GM18858 (cell line): ENCODE measurements around the gene RNF17.

Experiments
- ATAC-seq: cut with Tn5 transposase; IDR thresholded peaks from one replicate; pipeline ENCODE4 v1.9.1; 2021; ENCODE audit not compliant: unreplicated experiment

Gene RNF17

GRCh38 chr13:24894972-24895300 lies 131.0 kb downstream of the RNF17 start:
- ATAC-seq: no peak

GRCh38 chr13:24896061-24896460 lies 132.1 kb downstream of the RNF17 start:
- ATAC-seq: no peak

GRCh38 chr13:24897293-24897692 lies 133.3 kb downstream of the RNF17 start:
- ATAC-seq: no peak

GRCh38 chr13:24899601-24900000 lies 135.6 kb downstream of the RNF17 start:
- ATAC-seq: no peak

- ATAC-seq: peak; percentile 80
These were observed 136.5 kb downstream of the RNF17 start for GRCh38 chr13:24900507-24900906.

GRCh38 chr13:24905242-24905641 lies 141.3 kb downstream of the RNF17 start:
- ATAC-seq: no peak

- no peak for ATAC-seq
These were observed 142.3 kb downstream of the RNF17 start for GRCh38 chr13:24906268-24906667.

GRCh38 chr13:24910502-24911132 lies 146.6 kb downstream of the RNF17 start:
- ATAC-seq: no peak

- no peak for ATAC-seq
These were observed 147.4 kb downstream of the RNF17 start for GRCh38 chr13:24911133-24911908.

GRCh38 chr13:24916464-24916863 lies 152.5 kb downstream of the RNF17 start:
- no peak for ATAC-seq

- no peak for ATAC-seq
These were observed 157.0 kb downstream of the RNF17 start for GRCh38 chr13:24921003-24921402.

- no peak for ATAC-seq
These were observed 157.9 kb downstream of the RNF17 start for GRCh38 chr13:24921881-24922280.

GRCh38 chr13:24922387-24922744 lies 158.4 kb downstream of the RNF17 start:
- ATAC-seq: peak; percentile 11

- peak; percentile 81 for ATAC-seq
These were observed 159.0 kb downstream of the RNF17 start for GRCh38 chr13:24922745-24923591.

GRCh38 chr13:24925318-24926231 lies 161.6 kb downstream of the RNF17 start:
- ATAC-seq: no peak

- no peak for ATAC-seq
These were observed 163.9 kb downstream of the RNF17 start for GRCh38 chr13:24927810-24928404.

- no peak for ATAC-seq
These were observed 165.2 kb downstream of the RNF17 start for GRCh38 chr13:24929196-24929595.
